ENCODE measurements around the gene MAP2K3.

DNA sequence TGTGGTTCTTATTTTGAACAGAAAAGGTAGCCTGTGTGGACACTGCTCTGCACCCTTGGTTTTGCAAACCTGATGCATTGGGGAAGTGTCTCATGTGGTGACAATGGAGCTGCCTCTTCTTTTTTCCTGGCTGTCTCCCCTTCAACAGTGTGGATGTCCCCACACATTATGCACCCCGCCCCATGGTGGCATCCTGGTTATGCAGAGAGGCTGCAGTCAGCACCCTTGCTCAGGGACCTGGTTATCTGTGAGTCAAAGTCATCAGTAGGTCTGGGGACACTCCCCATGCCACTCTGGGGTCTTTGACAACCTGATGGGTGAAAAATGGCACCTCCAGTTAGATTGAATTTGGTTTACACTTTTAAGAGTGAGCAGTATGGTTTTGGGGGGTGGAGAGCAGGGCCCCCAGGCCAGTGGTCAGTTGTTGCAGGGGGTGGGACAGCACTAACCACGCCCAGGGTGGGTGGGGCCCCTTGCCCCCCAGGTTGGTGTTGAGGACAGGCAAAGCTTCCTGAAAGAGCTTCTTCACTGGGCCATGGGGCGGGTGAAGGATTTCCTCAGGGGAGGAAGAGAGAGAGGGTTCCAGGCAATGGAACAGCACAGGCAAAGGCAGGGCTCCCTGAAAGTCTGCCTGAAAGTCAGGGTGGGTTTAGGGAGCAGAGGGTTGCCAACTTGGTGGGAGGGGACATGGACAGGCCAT lies 67.0 kb downstream of the MAP2K3 start:
- TF ChIP-seq POLR2A (IDR thresholded peaks at IDR 0.05; ENCODE audit: low read depth, low read length) (no peak), RAD21 (IDR thresholded peaks at IDR 0.05; ENCODE audit: low read length) (no peak)
- TF ChIP-seq, protein P1, sequence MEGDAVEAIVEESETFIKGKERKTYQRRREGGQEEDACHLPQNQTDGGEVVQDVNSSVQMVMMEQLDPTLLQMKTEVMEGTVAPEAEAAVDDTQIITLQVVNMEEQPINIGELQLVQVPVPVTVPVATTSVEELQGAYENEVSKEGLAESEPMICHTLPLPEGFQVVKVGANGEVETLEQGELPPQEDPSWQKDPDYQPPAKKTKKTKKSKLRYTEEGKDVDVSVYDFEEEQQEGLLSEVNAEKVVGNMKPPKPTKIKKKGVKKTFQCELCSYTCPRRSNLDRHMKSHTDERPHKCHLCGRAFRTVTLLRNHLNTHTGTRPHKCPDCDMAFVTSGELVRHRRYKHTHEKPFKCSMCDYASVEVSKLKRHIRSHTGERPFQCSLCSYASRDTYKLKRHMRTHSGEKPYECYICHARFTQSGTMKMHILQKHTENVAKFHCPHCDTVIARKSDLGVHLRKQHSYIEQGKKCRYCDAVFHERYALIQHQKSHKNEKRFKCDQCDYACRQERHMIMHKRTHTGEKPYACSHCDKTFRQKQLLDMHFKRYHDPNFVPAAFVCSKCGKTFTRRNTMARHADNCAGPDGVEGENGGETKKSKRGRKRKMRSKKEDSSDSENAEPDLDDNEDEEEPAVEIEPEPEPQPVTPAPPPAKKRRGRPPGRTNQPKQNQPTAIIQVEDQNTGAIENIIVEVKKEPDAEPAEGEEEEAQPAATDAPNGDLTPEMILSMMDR (conservative IDR thresholded peaks at IDR 0.05; ENCODE audit: low read depth, low read length) = no peak
